NCI-H2196 treated with DMSO at 0.1 percent for 48 hours (cell line): ENCODE data around the gene TAF4.
A peak's percentile ranks its signal among the peaks of the same experiment; 100 is the strongest.

ENCODE experiments used
- DNase-seq: peaks from one replicate; lab custom pipeline; 2025; ENCODE audit not compliant: unreplicated experiment; lab: John Stamatoyannopoulos, UW

TAF4 gene

GRCh38 chr20:61934716-61935530 lies 130.8 kb downstream of the TAF4 start:
- no peak for DNase-seq

GRCh38 chr20:61933951-61934715 lies 131.5 kb downstream of the TAF4 start:
- no peak for DNase-seq

GRCh38 chr20:61933481-61933950 lies 132.2 kb downstream of the TAF4 start:
- DNase-seq: no peak

- no peak for DNase-seq
Observed at GRCh38 chr20:61932711-61933480, 132.8 kb downstream of the TAF4 start.

- no peak for DNase-seq
Observed at GRCh38 chr20:61932199-61932592, 133.5 kb downstream of the TAF4 start.

- DNase-seq: no peak
Observed at GRCh38 chr20:61931476-61932198, 134.0 kb downstream of the TAF4 start.

GRCh38 chr20:61930776-61931475 lies 134.8 kb downstream of the TAF4 start:
- no peak for DNase-seq

- no peak for DNase-seq
Observed at GRCh38 chr20:61929971-61930666, 135.6 kb downstream of the TAF4 start.

GRCh38 chr20:61929561-61929960 lies 136.1 kb downstream of the TAF4 start:
- no peak for DNase-seq

GRCh38 chr20:61927826-61928541 lies 137.7 kb downstream of the TAF4 start:
- no peak for DNase-seq

GRCh38 chr20:61927193-61927825 lies 138.4 kb downstream of the TAF4 start:
- no peak for DNase-seq

- DNase-seq: no peak
Observed at GRCh38 chr20:61926796-61927192, 138.9 kb downstream of the TAF4 start.

GRCh38 chr20:61926253-61926613 lies 139.4 kb downstream of the TAF4 start:
- no peak for DNase-seq

GRCh38 chr20:61925555-61926252 lies 140.0 kb downstream of the TAF4 start:
- DNase-seq: peak; percentile 44

GRCh38 chr20:61924858-61925554 lies 140.7 kb downstream of the TAF4 start:
- no peak for DNase-seq
